Left lung (tissue), 10 donors: Measurements from ENCODE around the gene UGT3A2. TPM values are rescaled to one million over a fixed set of nuclear protein-coding genes. Genes with fewer than 3 reads are reported as not detected.

Experiments
- ATAC-seq: fragments of 200-7000 bp; cut with Tn5 transposase; one replicate; pipeline ENCODE4 v1.9.1; 2020; ENCODE audit warnings: moderate library complexity
- DNase-seq, 4 donors: peaks; one replicate each; pipeline ENCODE4 v3.0.0-alpha.2; 2013 to 2020
- H3K27ac ChIP-seq, 2 donors: fragments of 200-600 bp; sonication (generic) in 1 of 2; one replicate each; pipeline versions ENCODE4 v1.5.0 to v1.8.0; 2020 to 2021
- H3K27me3 ChIP-seq, 2 donors: fragments of 200-600 bp; sonication (generic) in 1 of 2; one replicate each; pipeline versions ENCODE4 v1.5.0 to v1.8.0; 2020 to 2021
- H3K36me3 ChIP-seq, 2 donors: fragments of 200-600 bp; sonication (generic) in 1 of 2; one replicate each; pipeline versions ENCODE4 v1.5.0 to v1.8.0; 2020 to 2021
- H3K4me1 ChIP-seq, 2 donors: fragments of 200-600 bp; one replicate each; pipeline ENCODE4 v1.8.0; 2021
- H3K4me3 ChIP-seq, 2 donors: fragments of 200-600 bp; sonication (generic) in 1 of 2; one replicate each; pipeline versions ENCODE4 v1.5.0 to v1.8.0; 2020 to 2021; ENCODE audit warnings: mild to moderate bottlenecking in 1 of 2
- H3K9me3 ChIP-seq, 2 donors: fragments of 200-600 bp; sonication (generic) in 1 of 2; one replicate each; pipeline versions ENCODE4 v1.5.0 to v1.8.0; 2020 to 2021
- CTCF ChIP-seq, 2 donors: fragments of 200-600 bp; sonication (generic) in 1 of 2; IDR thresholded peaks; one replicate each; pipeline versions ENCODE4 v1.5.0 to v1.8.0; 2021; ENCODE audit warnings: antibody characterized with exemption in 2 of 2
- intact Hi-C, 2 donors: fragments of 100-400 bp; cut with DNase I; formaldehyde crosslinking; loops; one replicate each; pipeline versions ENCODE4 v1.11.2 to v1.14.2; 2022
- polyA plus RNA-seq, 6 donors: library from polyadenylated mRNA; unstranded; fragments of 120-200 nt; gene quantifications; one replicate each; pipeline ENCODE4 v1.2.1, GENCODE V29; 2013; ENCODE audit not compliant: insufficient read length in 6 of 6
- total RNA-seq, 2 donors: library from RNA; stranded (reverse); fragmentation: NEBNext Ultra II Directional; extraction: Animal tissue kit (Norgen Biotek cat#: 25700); gene quantifications; one replicate each; pipeline ENCODE4 v1.2.1, GENCODE V29; 2021
- donor health status: DM: no; HTN: yes; CAD: no.
- donor health status: DM: no; HTN: no; CAD: no.

The UGT3A2 gene
- total and polyA plus RNA-seq, 8 donors: 0.09 to 0.31 (median 0.24) TPM; not detected in 1

- no peak for DNase-seq
- no peaks in the 10 kb centered on the region for H3K9me3 ChIP-seq
- no peak for ATAC-seq
- peaks cover 0 to 11% of the 10 kb centered on the region in 2 donors for H3K36me3 ChIP-seq
- H3K27me3 ChIP-seq: no peaks in the 10 kb centered on the region
- no peak overlapping the region for H3K4me3 ChIP-seq
- intact Hi-C loops: no loop called here
- no peaks in the 10 kb centered on the region for H3K4me1 ChIP-seq
- no peak overlapping the region for H3K27ac ChIP-seq
- TF ChIP-seq CTCF (IDR thresholded peaks at IDR 0.05): no peak
These were observed 33.1 kb upstream of the UGT3A2 start for GRCh38 chr5:36099748-36100147.

- no peak for ATAC-seq
- intact Hi-C loops: no loop called here
- Histone ChIP-seq H3K4me3 (no peak overlapping the region), H3K4me1 (no peaks in the 10 kb centered on the region), H3K27ac (no peak overlapping the region), H3K36me3 (no peaks in the 10 kb centered on the region), H3K27me3 (no peaks in the 10 kb centered on the region), H3K9me3 (no peaks in the 10 kb centered on the region)
- no peak for DNase-seq
- TF ChIP-seq CTCF (IDR thresholded peaks at IDR 0.05): no peak
These were observed 29.8 kb upstream of the UGT3A2 start for GRCh38 chr5:36096486-36096885.

- H3K4me1 ChIP-seq: no peaks in the 10 kb centered on the region
- H3K9me3 ChIP-seq: peaks cover 0 to 8% of the 10 kb centered on the region in 2 donors
- ATAC-seq: no peak
- no peak for DNase-seq
- no peak overlapping the region for H3K27ac ChIP-seq
- no peaks in the 10 kb centered on the region for H3K36me3 ChIP-seq
- no peaks in the 10 kb centered on the region for H3K27me3 ChIP-seq
- no peak overlapping the region for H3K4me3 ChIP-seq
- intact Hi-C loops: no loop called here
- TF ChIP-seq CTCF (IDR thresholded peaks at IDR 0.05): no peak
These were observed 23.3 kb upstream of the UGT3A2 start for GRCh38 chr5:36089989-36090388.

GRCh38 chr5:36079200-36079781 lies 12.6 kb upstream of the UGT3A2 start:
- Histone ChIP-seq H3K9me3 (no peaks in the 10 kb centered on the region), H3K36me3 (no peaks in the 10 kb centered on the region), H3K4me1 (no peaks in the 10 kb centered on the region), H3K27me3 (no peaks in the 10 kb centered on the region), H3K27ac (no peak overlapping the region), H3K4me3 (no peak overlapping the region)
- DNase-seq: peak in 2 of 4 donors; percentile 43 to 50
- intact Hi-C loops: no loop called here
- peak; percentile 50 to 54 for TF ChIP-seq CTCF (IDR thresholded peaks at IDR 0.05)
- ATAC-seq: peak; percentile 94

- Histone ChIP-seq H3K4me3 (no peak overlapping the region), H3K36me3 (no peaks in the 10 kb centered on the region), H3K9me3 (no peaks in the 10 kb centered on the region), H3K27me3 (no peaks in the 10 kb centered on the region), H3K27ac (no peak overlapping the region), H3K4me1 (no peaks in the 10 kb centered on the region)
- intact Hi-C loops: no loop called here
- DNase-seq (no peak), ATAC-seq (no peak)
- no peak for TF ChIP-seq CTCF (IDR thresholded peaks at IDR 0.05)
These were observed 11.7 kb upstream of the UGT3A2 start for GRCh38 chr5:36078430-36078829.
